ENCODE data around the gene MLLT6.

The MLLT6 gene

GRCh38 chr17:38777641-38778250, 72.7 kb downstream of the MLLT6 start:
- no peak overlapping the region for H3K27ac ChIP-seq (ENCODE audit: low read length)
- H3K27me3 ChIP-seq (ENCODE audit: insufficient read depth, low read length): no peaks in the 10 kb centered on the region
- H3K9ac ChIP-seq (ENCODE audit: low read depth, low read length): no peak overlapping the region
- no peaks in the 10 kb centered on the region for H3K4me1 ChIP-seq (ENCODE audit: insufficient read depth, low read length)
- peaks cover 94% of the 10 kb centered on the region for H3K36me3 ChIP-seq (ENCODE audit: insufficient read depth, low read depth, low read length)
- no peaks in the 10 kb centered on the region for H3K9me3 ChIP-seq (ENCODE audit: insufficient read depth, low read depth, low read length)
- H3K4me3 ChIP-seq (ENCODE audit: low read length): no peak overlapping the region
